Activated T-cell treated with anti-CD3 and anti-CD28 coated beads, Interleukin-2, amount 50 U/mL, for 24 hours (primary cell): ENCODE results near the gene ZFYVE27.
"Not testable (repeated sequence)": the region's sequence is repeated elsewhere in the genome, so short reads cannot be mapped to it uniquely, and the experiment has no call there.

Experiments
- DNase-seq: peaks from one replicate; pipeline ENCODE4 v3.0.0-alpha.2; 2020
- H3K27ac Mint-ChIP-seq: 2 replicates; pipeline ENCODE4 v1.8.0; 2020; ENCODE audit warnings: mild to moderate bottlenecking, mixed read lengths
- H3K27me3 Mint-ChIP-seq: 2 replicates; pipeline ENCODE4 v1.8.0; 2020; ENCODE audit warnings: mixed read lengths
- H3K36me3 Mint-ChIP-seq: 2 replicates; pipeline ENCODE4 v1.8.0; 2020; ENCODE audit warnings: low read depth, mixed read lengths
- H3K4me1 Mint-ChIP-seq: 2 replicates; pipeline ENCODE4 v1.8.0; 2020; ENCODE audit warnings: low read depth, mixed read lengths
- H3K4me3 Mint-ChIP-seq: 2 replicates; pipeline ENCODE4 v1.8.0; 2020; ENCODE audit warnings: mild to moderate bottlenecking, moderate library complexity, mixed read lengths
- H3K9me3 Mint-ChIP-seq: 2 replicates; pipeline ENCODE4 v1.8.0; 2020; ENCODE audit warnings: mixed read lengths

Gene ZFYVE27

GRCh38 chr10:97736902-97737769 lies at the start of gene ZFYVE27:
Gene ZFYVE27 (plus strand): TSS chr10:97737128. CDS start chr10:97738478, 1,350 bp downstream.
- Mint-ChIP-seq H3K27me3 (no peaks in the 10 kb centered on the region), H3K27ac (peak within 1 kb of the TSS; percentile 98), H3K9me3 (no peaks in the 10 kb centered on the region), H3K36me3 (peaks cover 49% of the 10 kb centered on the region), H3K4me3 (peak within 1 kb of the TSS; percentile 93), H3K4me1 (peaks cover 53% of the 10 kb centered on the region)
- peak; percentile 99 for DNase-seq

- Mint-ChIP-seq H3K27ac (peak overlapping the region; percentile 48), H3K4me1 (peaks cover 25% of the 10 kb centered on the region), H3K27me3 (no peaks in the 10 kb centered on the region), H3K36me3 (no peaks in the 10 kb centered on the region), H3K9me3 (no peaks in the 10 kb centered on the region), H3K4me3 (peak overlapping the region; percentile 64)
- no peak for DNase-seq
Measured at GRCh38 chr10:97687785-97688781, 48.8 kb upstream of the ZFYVE27 start.

- no peak overlapping the region for H3K4me3 Mint-ChIP-seq
- no peak for DNase-seq
- H3K27me3 Mint-ChIP-seq, result no peaks in the 10 kb centered on the region
- no peak overlapping the region for H3K27ac Mint-ChIP-seq
- peaks cover 25% of the 10 kb centered on the region for H3K4me1 Mint-ChIP-seq
- H3K9me3 Mint-ChIP-seq, result no peaks in the 10 kb centered on the region
- H3K36me3 Mint-ChIP-seq, result no peaks in the 10 kb centered on the region
Measured at GRCh38 chr10:97689559-97690020, 47.3 kb upstream of the ZFYVE27 start.

GRCh38 chr10:97690133-97690532 lies 46.8 kb upstream of the ZFYVE27 start:
- no peaks in the 10 kb centered on the region for H3K9me3 Mint-ChIP-seq

GRCh38 chr10:97698072-97698655 lies 38.8 kb upstream of the ZFYVE27 start:
- peaks cover 11% of the 10 kb centered on the region for H3K27me3 Mint-ChIP-seq
- not testable (repeated sequence) for DNase-seq, H3K27ac Mint-ChIP-seq, H3K9me3 Mint-ChIP-seq, H3K4me1 Mint-ChIP-seq, H3K4me3 Mint-ChIP-seq, H3K36me3 Mint-ChIP-seq

More at GRCh38 chr10:97690133-97690532, 46.8 kb upstream of the ZFYVE27 start:
- Mint-ChIP-seq H3K4me1 (peaks cover 20% of the 10 kb centered on the region), H3K4me3 (no peak overlapping the region), H3K27me3 (no peaks in the 10 kb centered on the region), H3K36me3 (no peaks in the 10 kb centered on the region), H3K27ac (no peak overlapping the region)
- no peak for DNase-seq

GRCh38 chr10:97701438-97702069 lies 35.4 kb upstream of the ZFYVE27 start:
- Mint-ChIP-seq H3K36me3 (no peaks in the 10 kb centered on the region), H3K9me3 (no peaks in the 10 kb centered on the region), H3K4me3 (no peak overlapping the region), H3K4me1 (no peaks in the 10 kb centered on the region), H3K27ac (no peak overlapping the region), H3K27me3 (peaks cover 7% of the 10 kb centered on the region)
- DNase-seq, result no peak

- no peak overlapping the region for H3K27ac Mint-ChIP-seq
- H3K27me3 Mint-ChIP-seq, result peaks cover 12% of the 10 kb centered on the region
- no peak for DNase-seq
- no peak overlapping the region for H3K4me3 Mint-ChIP-seq
- H3K9me3 Mint-ChIP-seq, result no peaks in the 10 kb centered on the region
- no peaks in the 10 kb centered on the region for H3K36me3 Mint-ChIP-seq
- no peaks in the 10 kb centered on the region for H3K4me1 Mint-ChIP-seq
Measured at GRCh38 chr10:97703398-97704067, 33.4 kb upstream of the ZFYVE27 start.

GRCh38 chr10:97704341-97704740 lies 32.6 kb upstream of the ZFYVE27 start:
- no peaks in the 10 kb centered on the region for H3K9me3 Mint-ChIP-seq
- H3K36me3 Mint-ChIP-seq, result no peaks in the 10 kb centered on the region
- H3K4me3 Mint-ChIP-seq, result no peak overlapping the region
- H3K27me3 Mint-ChIP-seq, result peaks cover 19% of the 10 kb centered on the region
- no peaks in the 10 kb centered on the region for H3K4me1 Mint-ChIP-seq
- DNase-seq, result no peak
- H3K27ac Mint-ChIP-seq, result no peak overlapping the region

GRCh38 chr10:97705006-97705670 lies 31.8 kb upstream of the ZFYVE27 start:
- H3K27ac Mint-ChIP-seq, result no peak overlapping the region
- DNase-seq, result no peak
- H3K4me1 Mint-ChIP-seq, result no peaks in the 10 kb centered on the region
- no peaks in the 10 kb centered on the region for H3K9me3 Mint-ChIP-seq
- H3K36me3 Mint-ChIP-seq, result no peaks in the 10 kb centered on the region
- peaks cover 26% of the 10 kb centered on the region for H3K27me3 Mint-ChIP-seq
- H3K4me3 Mint-ChIP-seq, result no peak overlapping the region

- peaks cover 29% of the 10 kb centered on the region for H3K27me3 Mint-ChIP-seq
- no peaks in the 10 kb centered on the region for H3K9me3 Mint-ChIP-seq
- H3K36me3 Mint-ChIP-seq, result no peaks in the 10 kb centered on the region
- H3K4me1 Mint-ChIP-seq, result no peaks in the 10 kb centered on the region
- H3K4me3 Mint-ChIP-seq, result no peak overlapping the region
- DNase-seq, result no peak
- H3K27ac Mint-ChIP-seq, result no peak overlapping the region
Measured at GRCh38 chr10:97707134-97707861, 29.6 kb upstream of the ZFYVE27 start.

GRCh38 chr10:97708167-97708566 lies 28.8 kb upstream of the ZFYVE27 start:
- Mint-ChIP-seq H3K27me3 (peaks cover 32% of the 10 kb centered on the region), H3K4me1 (peaks cover 5% of the 10 kb centered on the region), H3K36me3 (no peaks in the 10 kb centered on the region), H3K9me3 (no peaks in the 10 kb centered on the region), H3K4me3 (no peak overlapping the region), H3K27ac (no peak overlapping the region)
- no peak for DNase-seq

GRCh38 chr10:97708976-97709946 lies 27.7 kb upstream of the ZFYVE27 start:
- Mint-ChIP-seq H3K27ac (no peak overlapping the region), H3K4me3 (no peak overlapping the region), H3K4me1 (peaks cover 8% of the 10 kb centered on the region), H3K36me3 (peaks cover 2% of the 10 kb centered on the region), H3K27me3 (peaks cover 34% of the 10 kb centered on the region), H3K9me3 (no peaks in the 10 kb centered on the region)
- peak; percentile 51 for DNase-seq
